ENCODE measurements around the gene SLC25A30.

GRCh38 chr13:45432737-45433380 lies 14.7 kb upstream of the SLC25A30 start:
- TF ChIP-seq CTCF (IDR thresholded peaks at IDR 0.05) (no peak), POLR2A (IDR thresholded peaks at IDR 0.05) (no peak), POLR2AphosphoS5 (IDR thresholded peaks at IDR 0.05) (no peak), EP300 (IDR thresholded peaks at IDR 0.05) (no peak)
